ENCODE measurements around the gene FGF1.

DNA sequence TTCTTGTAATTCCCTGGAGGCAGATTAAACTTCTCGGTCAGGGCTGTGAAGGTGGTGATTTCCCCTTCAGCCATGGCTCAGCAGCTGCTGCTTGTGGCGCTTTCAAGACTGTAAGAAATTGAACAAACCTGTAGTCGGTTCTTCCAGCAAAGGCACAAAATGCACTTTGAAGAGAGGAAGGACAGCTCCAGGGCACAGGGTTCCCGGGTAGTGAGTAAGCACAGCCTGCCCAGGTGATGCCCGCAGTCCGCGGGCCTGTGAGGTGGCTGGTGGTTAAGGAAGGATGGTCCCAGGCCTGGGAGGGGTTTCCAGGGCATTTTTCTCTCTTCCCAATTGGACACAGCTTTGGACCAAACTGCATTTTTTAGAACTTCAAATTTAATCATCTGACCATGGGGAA lies 71.8 kb downstream of the FGF1 start:
- TF ChIP-seq EZH2 (IDR thresholded peaks at IDR 0.05) = no peak
- TF ChIP-seq CTCF (IDR thresholded peaks at IDR 0.05) = no peak
